ENCODE data around the gene TRIM61.
"Not testable (repeated sequence)": the region's sequence is repeated elsewhere in the genome, so short reads cannot be mapped to it uniquely, and the experiment has no call there.

GRCh38 chr4:164927101-164927500 lies 50.4 kb downstream of the TRIM61 start:
- not testable (repeated sequence) for TF ChIP-seq CTCF (IDR thresholded peaks at IDR 0.05 in 2 of 3, conservative IDR thresholded peaks at IDR 0.05 in 1 of 3; ENCODE audit: insufficient read depth in 2 of 3, low read depth in 1 of 3, low read length in 3 of 3); MAZ (CRISPR knock-in tag; conservative IDR thresholded peaks at IDR 0.05 in 1 of 2, IDR thresholded peaks at IDR 0.05 in 1 of 2); TCF7 (IDR thresholded peaks at IDR 0.05; ENCODE audit: borderline replicate concordance); RAD21 (CRISPR knock-in tag; conservative IDR thresholded peaks at IDR 0.05 in 1 of 2, IDR thresholded peaks at IDR 0.05 in 1 of 2); MXD1 (CRISPR knock-in tag; IDR thresholded peaks at IDR 0.05; ENCODE audit: borderline replicate concordance, poor library complexity, severe bottlenecking); ILF3 (IDR thresholded peaks at IDR 0.05; ENCODE audit: borderline replicate concordance); RBM15 (IDR thresholded peaks at IDR 0.05; ENCODE audit: insufficient read depth, low read length); ZBTB33 (CRISPR knock-in tag; IDR thresholded peaks at IDR 0.05); POU5F1 (IDR thresholded peaks at IDR 0.05; ENCODE audit: borderline replicate concordance, low read depth, low read length, partially characterized antibody); MTA3 (IDR thresholded peaks at IDR 0.05; ENCODE audit: borderline replicate concordance); FOXJ3 (CRISPR knock-in tag; IDR thresholded peaks at IDR 0.05); CBX3 (IDR thresholded peaks at IDR 0.05; ENCODE audit: borderline replicate concordance in 1 of 2, low read length in 2 of 2); MCM2 (IDR thresholded peaks at IDR 0.05; ENCODE audit: low read depth)

All from K562 (cell line).